ENCODE results near the gene NOC2L. TPM values are rescaled to one million over a fixed set of nuclear protein-coding genes. Genes with fewer than 3 reads are reported as not detected.
A peak's percentile ranks its signal among the peaks of the same experiment; 100 is the strongest.

NOC2L gene
- polyA plus RNA-seq, 2 of the 4 experiments (the other 2 are of a cell fraction) = 48.4 to 73.5 TPM

DNA sequence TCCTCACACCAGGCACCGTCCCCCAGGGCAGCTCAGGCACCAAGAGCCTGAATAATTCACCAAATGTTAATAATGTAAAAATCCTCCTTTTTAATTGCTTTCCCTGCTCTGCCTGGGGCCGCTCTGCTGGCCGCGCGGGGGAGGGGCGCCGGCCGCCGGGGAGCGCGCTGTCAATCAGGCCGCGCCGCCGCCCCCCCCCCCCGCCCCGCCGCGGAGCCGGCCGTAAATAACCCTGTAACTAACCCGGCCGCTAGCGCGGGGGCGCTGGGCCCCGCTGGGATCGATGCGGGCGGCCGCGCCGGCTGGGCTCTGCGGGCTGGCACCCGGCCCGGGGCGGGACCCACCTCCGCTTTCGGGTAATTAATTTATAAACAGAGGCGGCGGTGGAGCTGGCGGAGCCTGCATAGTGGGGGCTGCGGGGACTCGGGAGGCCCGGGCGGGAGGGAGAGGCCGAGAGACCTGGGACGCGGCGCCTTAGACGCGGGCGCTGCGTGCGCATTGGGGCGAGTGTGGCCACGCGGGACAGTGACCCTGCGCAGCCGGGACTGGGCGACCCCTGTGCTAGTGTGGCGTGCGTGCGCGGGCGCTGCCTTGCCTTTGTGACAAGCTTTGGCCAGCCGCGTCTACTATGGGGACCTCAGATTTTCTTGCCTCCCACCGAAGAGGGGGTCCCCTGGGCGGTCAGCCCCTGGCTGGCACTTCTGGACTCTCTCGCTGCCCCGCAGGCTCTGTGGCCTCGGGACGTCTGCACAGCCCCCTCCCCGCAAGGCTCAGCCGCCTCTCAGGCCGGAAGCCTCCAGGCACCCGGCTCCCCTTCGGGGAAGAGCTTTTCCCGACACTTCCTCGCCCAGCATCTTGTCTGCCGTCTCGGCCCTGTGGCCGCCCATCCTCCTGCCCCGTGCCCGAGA is 18.7 kb downstream of the NOC2L start:
- H3K4me3 ChIP-seq = peak overlapping the region; percentile 71
- WGBS (ENCODE audit: missing lambda C conversion rate) = no CpG with 5 or more reads among the region's 86 CpGs
- DNase-seq (ENCODE audit: low read depth in 1 of 2, low spot score in 1 of 2) (peak in 1 of 2 experiments; percentile 66), FAIRE-seq (no peak), ATAC-seq (peak; percentile 4 to 12; a peak in 3 of 6 replicates)
- H3K27ac ChIP-seq = peak overlapping the region; percentile 100
- no peaks in the 10 kb centered on the region for H3K9me3 ChIP-seq
- POLR2A ChIA-PET = interaction anchor here (1.1 kb wide), 2 partner anchors 10 to 36 kb away, joined by 3 to 4 read pairs; no protein-coding TSS in a partner anchor
- CTCF ChIA-PET = interaction anchor here (0.7 to 8.1 kb wide), 9 partner anchors 12 to 350 kb away, joined by 3 to 84 read pairs (median 30); partner anchors contain the start of gene SAMD11
- peak overlapping the region; percentile 100 for H3K4me2 ChIP-seq
- H3K4me1 ChIP-seq = peaks cover 74% of the 10 kb centered on the region
- TF ChIP-seq, protein P1, sequence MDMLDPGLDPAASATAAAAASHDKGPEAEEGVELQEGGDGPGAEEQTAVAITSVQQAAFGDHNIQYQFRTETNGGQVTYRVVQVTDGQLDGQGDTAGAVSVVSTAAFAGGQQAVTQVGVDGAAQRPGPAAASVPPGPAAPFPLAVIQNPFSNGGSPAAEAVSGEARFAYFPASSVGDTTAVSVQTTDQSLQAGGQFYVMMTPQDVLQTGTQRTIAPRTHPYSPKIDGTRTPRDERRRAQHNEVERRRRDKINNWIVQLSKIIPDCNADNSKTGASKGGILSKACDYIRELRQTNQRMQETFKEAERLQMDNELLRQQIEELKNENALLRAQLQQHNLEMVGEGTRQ (IDR thresholded peaks at IDR 0.05) = no peak
- TF ChIP-seq RCOR1 (IDR thresholded peaks at IDR 0.05; ENCODE audit: low read depth, low read length) = no peak
- no peak for TF ChIP-seq EHMT2 (IDR thresholded peaks at IDR 0.05; ENCODE audit: low read depth)
- no peak for TF ChIP-seq EHF (CRISPR knock-in tag; IDR thresholded peaks at IDR 0.05)
- TF ChIP-seq TFCP2L1 (CRISPR knock-in tag; IDR thresholded peaks at IDR 0.05) = no peak
- TF ChIP-seq JUNB (IDR thresholded peaks at IDR 0.05) = no peak
- no peak for TF ChIP-seq MYC (IDR thresholded peaks at IDR 0.05; ENCODE audit: borderline replicate concordance, low read length)
- TF ChIP-seq RAD21 (conservative IDR thresholded peaks at IDR 0.05 in 1 of 2, IDR thresholded peaks at IDR 0.05 in 1 of 2) = no peak; a peak in 1 of 5 replicates
- TF ChIP-seq HEYL (CRISPR knock-in tag; IDR thresholded peaks at IDR 0.05) = no peak
- no peak for TF ChIP-seq ESRRA (IDR thresholded peaks at IDR 0.05; ENCODE audit: borderline replicate concordance, low read length)
- no peak for TF ChIP-seq BHLHE40 (IDR thresholded peaks at IDR 0.05; ENCODE audit: low read depth, low read length)
- TF ChIP-seq, protein P2, sequence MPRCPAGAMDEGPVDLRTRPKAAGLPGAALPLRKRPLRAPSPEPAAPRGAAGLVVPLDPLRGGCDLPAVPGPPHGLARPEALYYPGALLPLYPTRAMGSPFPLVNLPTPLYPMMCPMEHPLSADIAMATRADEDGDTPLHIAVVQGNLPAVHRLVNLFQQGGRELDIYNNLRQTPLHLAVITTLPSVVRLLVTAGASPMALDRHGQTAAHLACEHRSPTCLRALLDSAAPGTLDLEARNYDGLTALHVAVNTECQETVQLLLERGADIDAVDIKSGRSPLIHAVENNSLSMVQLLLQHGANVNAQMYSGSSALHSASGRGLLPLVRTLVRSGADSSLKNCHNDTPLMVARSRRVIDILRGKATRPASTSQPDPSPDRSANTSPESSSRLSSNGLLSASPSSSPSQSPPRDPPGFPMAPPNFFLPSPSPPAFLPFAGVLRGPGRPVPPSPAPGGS (IDR thresholded peaks at IDR 0.05) = no peak
- no peak for TF ChIP-seq POLR2AphosphoS2 (conservative IDR thresholded peaks at IDR 0.05; ENCODE audit: low read length)
- peak; percentile 65 to 73; a peak in 3 of 5 replicates for TF ChIP-seq JUN (IDR thresholded peaks at IDR 0.05)
- TF ChIP-seq MAFK (IDR thresholded peaks at IDR 0.05; ENCODE audit: partially characterized antibody) = no peak
- TF ChIP-seq, protein P3, sequence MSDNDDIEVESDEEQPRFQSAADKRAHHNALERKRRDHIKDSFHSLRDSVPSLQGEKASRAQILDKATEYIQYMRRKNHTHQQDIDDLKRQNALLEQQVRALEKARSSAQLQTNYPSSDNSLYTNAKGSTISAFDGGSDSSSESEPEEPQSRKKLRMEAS (IDR thresholded peaks at IDR 0.05) = 0 out of 2 replicates have a peak, but pooled peaks have one; percentile 6
- TF ChIP-seq SREBF2 (IDR thresholded peaks at IDR 0.05) = no peak
- no peak for TF ChIP-seq HOXB13 (CRISPR knock-in tag; IDR thresholded peaks at IDR 0.05; ENCODE audit: low read depth)
- TF ChIP-seq FOXS1 (CRISPR knock-in tag; IDR thresholded peaks at IDR 0.05) = no peak
- TF ChIP-seq, protein P4, sequence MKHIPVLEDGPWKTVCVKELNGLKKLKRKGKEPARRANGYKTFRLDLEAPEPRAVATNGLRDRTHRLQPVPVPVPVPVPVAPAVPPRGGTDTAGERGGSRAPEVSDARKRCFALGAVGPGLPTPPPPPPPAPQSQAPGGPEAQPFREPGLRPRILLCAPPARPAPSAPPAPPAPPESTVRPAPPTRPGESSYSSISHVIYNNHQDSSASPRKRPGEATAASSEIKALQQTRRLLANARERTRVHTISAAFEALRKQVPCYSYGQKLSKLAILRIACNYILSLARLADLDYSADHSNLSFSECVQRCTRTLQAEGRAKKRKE (CRISPR knock-in tag; IDR thresholded peaks at IDR 0.05; ENCODE audit: low read depth) = no peak
- no peak for TF ChIP-seq ZSCAN20 (CRISPR knock-in tag; IDR thresholded peaks at IDR 0.05)
- TF ChIP-seq NFE2L2 (conservative IDR thresholded peaks at IDR 0.05; ENCODE audit: low read length) = no peak
- TF ChIP-seq CHD2 (IDR thresholded peaks at IDR 0.05; ENCODE audit: low read length, partially characterized antibody) = no peak
- TF ChIP-seq HOXA7 (CRISPR knock-in tag; IDR thresholded peaks at IDR 0.05) = no peak
- TF ChIP-seq, protein P5, sequence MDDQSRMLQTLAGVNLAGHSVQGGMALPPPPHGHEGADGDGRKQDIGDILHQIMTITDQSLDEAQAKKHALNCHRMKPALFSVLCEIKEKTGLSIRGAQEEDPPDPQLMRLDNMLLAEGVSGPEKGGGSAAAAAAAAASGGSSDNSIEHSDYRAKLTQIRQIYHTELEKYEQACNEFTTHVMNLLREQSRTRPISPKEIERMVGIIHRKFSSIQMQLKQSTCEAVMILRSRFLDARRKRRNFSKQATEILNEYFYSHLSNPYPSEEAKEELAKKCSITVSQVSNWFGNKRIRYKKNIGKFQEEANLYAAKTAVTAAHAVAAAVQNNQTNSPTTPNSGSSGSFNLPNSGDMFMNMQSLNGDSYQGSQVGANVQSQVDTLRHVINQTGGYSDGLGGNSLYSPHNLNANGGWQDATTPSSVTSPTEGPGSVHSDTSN (IDR thresholded peaks at IDR 0.05) = 0 out of 2 replicates have a peak, but pooled peaks have one; percentile 38
- no peak for TF ChIP-seq HDAC2 (IDR thresholded peaks at IDR 0.05)
- TF ChIP-seq RNF2 (IDR thresholded peaks at IDR 0.05; ENCODE audit: borderline replicate concordance, low read depth) = no peak
- no peak for TF ChIP-seq RARB (CRISPR knock-in tag; IDR thresholded peaks at IDR 0.05)
- TF ChIP-seq CEBPB (IDR thresholded peaks at IDR 0.05) = no peak
- no peak for TF ChIP-seq HOXB5 (CRISPR knock-in tag; IDR thresholded peaks at IDR 0.05)
- TF ChIP-seq GATA3 (IDR thresholded peaks at IDR 0.05; ENCODE audit: borderline replicate concordance) = peak; percentile 17; the same call in 1 of the 2 replicates
- TF ChIP-seq ZFP36 (IDR thresholded peaks at IDR 0.05; ENCODE audit: borderline replicate concordance, partially characterized antibody) = no peak
- TF ChIP-seq ZNF302 (CRISPR knock-in tag; IDR thresholded peaks at IDR 0.05) = no peak
- TF ChIP-seq PHF8 (IDR thresholded peaks at IDR 0.05; ENCODE audit: borderline replicate concordance, low read depth) = no peak
- no peak for TF ChIP-seq FOSB (CRISPR knock-in tag; IDR thresholded peaks at IDR 0.05)
- TF ChIP-seq NR3C1 (IDR thresholded peaks at IDR 0.05) = no peak
- no peak for TF ChIP-seq CHD4 (IDR thresholded peaks at IDR 0.05; ENCODE audit: borderline replicate concordance)
- no peak for TF ChIP-seq RFX5 (IDR thresholded peaks at IDR 0.05)

Measured in A549 (cell line).